RCC 7860 (cell line): Measurements from ENCODE around the gene PSMC6.
A peak's percentile ranks its signal among the peaks of the same experiment; 100 is the strongest.
"Not testable (repeated sequence)": the region's sequence is repeated elsewhere in the genome, so short reads cannot be mapped to it uniquely, and the experiment has no call there.

Experiments
- DNase-seq: peaks from one replicate; pipeline ENCODE4 v3.0.0-alpha.2; 2015; ENCODE audit warnings: low spot score
- FAIRE-seq: peaks from 2 replicates; lab custom pipeline; 2012; peaks lifted over from hg19 to GRCh38; lab: Jason Lieb, UNC

PSMC6 gene

GRCh38 chr14:52711666-52712065, 4.7 kb downstream of the PSMC6 start:
- no peak for FAIRE-seq
- no peak for DNase-seq

- no peak for DNase-seq
- FAIRE-seq = no peak
These were observed 9.2 kb downstream of the PSMC6 start for GRCh38 chr14:52716155-52716554.

- FAIRE-seq (no peak), DNase-seq (no peak)
These were observed 16.7 kb downstream of the PSMC6 start for GRCh38 chr14:52723514-52724359.

GRCh38 chr14:52724360-52724644, 17.3 kb downstream of the PSMC6 start:
- no peak for DNase-seq
- no peak for FAIRE-seq

GRCh38 chr14:52727509-52727908, 20.5 kb downstream of the PSMC6 start:
- FAIRE-seq, DNase-seq: not testable (repeated sequence)

- FAIRE-seq, DNase-seq: not testable (repeated sequence)
These were observed 22.0 kb downstream of the PSMC6 start for GRCh38 chr14:52729035-52729434.

- DNase-seq = no peak
- no peak for FAIRE-seq
These were observed 22.6 kb downstream of the PSMC6 start for GRCh38 chr14:52729585-52729924.

GRCh38 chr14:52729925-52730708, 23.1 kb downstream of the PSMC6 start, which contains the start of gene STYX:
STYX (plus strand) TSS chr14:52730166; CDS start chr14:52730475, 309 bp downstream.
- FAIRE-seq (peak; percentile 49), DNase-seq (peak; percentile 78)

GRCh38 chr14:52730709-52731111, 23.7 kb downstream of the PSMC6 start:
- DNase-seq (no peak), FAIRE-seq (no peak)

- DNase-seq = no peak
- no peak for FAIRE-seq
These were observed 26.8 kb downstream of the PSMC6 start for GRCh38 chr14:52733824-52734223.

- FAIRE-seq (no peak), DNase-seq (no peak)
These were observed 29.0 kb downstream of the PSMC6 start for GRCh38 chr14:52735921-52736489.

- no peak for FAIRE-seq
- DNase-seq = no peak
These were observed 31.4 kb downstream of the PSMC6 start for GRCh38 chr14:52738409-52738808.

- DNase-seq (no peak), FAIRE-seq (no peak)
These were observed 33.8 kb downstream of the PSMC6 start for GRCh38 chr14:52740751-52741150.

GRCh38 chr14:52741865-52742264, 34.9 kb downstream of the PSMC6 start:
- no peak for FAIRE-seq
- no peak for DNase-seq

- FAIRE-seq (no peak), DNase-seq (no peak)
These were observed 41.8 kb downstream of the PSMC6 start for GRCh38 chr14:52748647-52749292.

GRCh38 chr14:52755607-52756316, 48.8 kb downstream of the PSMC6 start:
- DNase-seq = no peak
- no peak for FAIRE-seq

- no peak for FAIRE-seq
- no peak for DNase-seq
These were observed 52.1 kb downstream of the PSMC6 start for GRCh38 chr14:52759145-52759544.

GRCh38 chr14:52762923-52763322, 55.9 kb downstream of the PSMC6 start:
- DNase-seq, FAIRE-seq: not testable (repeated sequence)

GRCh38 chr14:52767058-52767833, 60.2 kb downstream of the PSMC6 start:
- no peak for FAIRE-seq
- no peak for DNase-seq

- DNase-seq = no peak
- no peak for FAIRE-seq
These were observed 62.9 kb downstream of the PSMC6 start for GRCh38 chr14:52769887-52770286.
